Lower leg skin (tissue), 4 donors: ENCODE results near the gene SYNGAP1. TPM values are rescaled to one million over a fixed set of nuclear protein-coding genes. Genes with fewer than 3 reads are reported as not detected.

Experiments
- DNase-seq, 2 donors: peaks; one replicate each; pipeline ENCODE4 v3.0.0-alpha.2; 2019; ENCODE audit warnings: low spot score in 2 of 2
- H3K4me3 ChIP-seq: fragments of 200-600 bp; sonication (generic); 2 replicates; pipeline ENCODE4 v1.5.1; 2017; ENCODE audit warnings: mild to moderate bottlenecking, low read depth; ENCODE audit not compliant: poor library complexity, severe bottlenecking
- CTCF ChIP-seq, 3 donors: fragments of 450-650 bp; IDR thresholded peaks; one replicate each; pipeline ENCODE4 v1.5.1; 2016; ENCODE audit warnings: antibody characterized with exemption in 3 of 3, mild to moderate bottlenecking in 3 of 3, moderate library complexity in 2 of 3
- POLR2A ChIP-seq, 2 donors: fragments of 450-650 bp; IDR thresholded peaks; one replicate each; pipeline ENCODE4 v1.6.1; 2016 to 2017; ENCODE audit warnings: antibody characterized with exemption in 2 of 2, mild to moderate bottlenecking in 1 of 2, moderate library complexity in 1 of 2
- WGBS, 2 donors: methylation state at CpG; one replicate each; pipeline ENCODE4 v1.1.5; 2018; 5-methylcytosine and 5-hydroxymethylcytosine counted together
- intact Hi-C: fragments of 100-400 bp; cut with DNase I; formaldehyde crosslinking; loops from one replicate; pipeline ENCODE4 v1.15.0; 2023; ENCODE audit warnings: low total_unique reads
- total RNA-seq, 4 donors: library from RNA; depleted of rRNA; stranded (reverse); fragments of >200 nt; gene quantifications; one replicate each; pipeline ENCODE4 v1.1.0, GENCODE V29; 2016

SYNGAP1 gene
- total RNA-seq, 4 donors from 2014 or later: 7.5 to 21.1 (median 9.4) TPM

GRCh38 chr6:33442283-33442682 lies 22.4 kb downstream of the SYNGAP1 start:
- intact Hi-C loops: no loop called here
- H3K4me3 ChIP-seq: no peak overlapping the region
- TF ChIP-seq POLR2A (IDR thresholded peaks at IDR 0.05) (no peak), CTCF (IDR thresholded peaks at IDR 0.05) (no peak)
- WGBS, 2 donors: 80 to 84% methylated on average over 8 of the region's 8 CpGs
- DNase-seq: no peak

- no peak overlapping the region for H3K4me3 ChIP-seq
- intact Hi-C loops: no loop called here
- TF ChIP-seq POLR2A (IDR thresholded peaks at IDR 0.05) (no peak), CTCF (IDR thresholded peaks at IDR 0.05) (no peak)
- WGBS, 2 donors: 91 to 95% methylated on average over 10 to 13 of the region's 17 CpGs
- no peak for DNase-seq
Measured at GRCh38 chr6:33443025-33443424, 23.2 kb downstream of the SYNGAP1 start.

GRCh38 chr6:33443619-33444504 lies 24.0 kb downstream of the SYNGAP1 start:
- no peak overlapping the region for H3K4me3 ChIP-seq
- TF ChIP-seq POLR2A (IDR thresholded peaks at IDR 0.05) (no peak), CTCF (IDR thresholded peaks at IDR 0.05) (no peak)
- DNase-seq: no peak
- intact Hi-C loops: no loop called here
- WGBS, 2 donors: 86 to 91% methylated on average over 17 to 18 of the region's 18 CpGs

GRCh38 chr6:33445119-33445603 lies 25.3 kb downstream of the SYNGAP1 start:
- TF ChIP-seq POLR2A (IDR thresholded peaks at IDR 0.05) (no peak), CTCF (IDR thresholded peaks at IDR 0.05) (no peak)
- no peak for DNase-seq
- 79 to 84% methylated on average over 3 of the region's 3 CpGs for WGBS, 2 donors
- intact Hi-C loops: no loop called here
- H3K4me3 ChIP-seq: no peak overlapping the region

GRCh38 chr6:33446356-33446755 lies 26.5 kb downstream of the SYNGAP1 start:
- no peak for TF ChIP-seq POLR2A (IDR thresholded peaks at IDR 0.05)
- TF ChIP-seq CTCF (IDR thresholded peaks at IDR 0.05): no peak
- H3K4me3 ChIP-seq: no peak overlapping the region
- 91 to 95% methylated on average over 10 of the region's 10 CpGs for WGBS, 2 donors
- no peak for DNase-seq
- intact Hi-C loops: no loop called here
